Uterus (tissue), 2 donors: Measurements from ENCODE around the gene GRIP1.

Experiments
- CTCF ChIP-seq, 4 experiments: fragments of 200-600 bp in 2 of 4; fragments of 450-650 bp in 2 of 4; sonication (generic) in 2 of 4; IDR thresholded peaks; one replicate each; pipeline ENCODE4 v1.5.1; 2016 to 2019; ENCODE audit warnings: antibody characterized with exemption in 4 of 4, mild to moderate bottlenecking in 2 of 4, moderate library complexity in 1 of 4
- POLR2A ChIP-seq, 2 donors: fragments of 450-650 bp; IDR thresholded peaks; one replicate each; pipeline ENCODE4 v1.6.1; 2016; ENCODE audit warnings: antibody characterized with exemption in 2 of 2, mild to moderate bottlenecking in 1 of 2, moderate library complexity in 1 of 2

- TF ChIP-seq CTCF (IDR thresholded peaks at IDR 0.05) = no peak
- no peak for TF ChIP-seq POLR2A (IDR thresholded peaks at IDR 0.05)
These were observed 359.5 kb downstream of the GRIP1 start for GRCh38 chr12:66319266-66319954.
